Effector CD8-positive, alpha-beta T cell (primary cell): Measurements from ENCODE around the gene SEC23B.
"Not testable (repeated sequence)": the region's sequence is repeated elsewhere in the genome, so short reads cannot be mapped to it uniquely, and the experiment has no call there.

ENCODE experiments used
- DNase-seq: peaks from one replicate; lab custom pipeline; 2025; lab: John Stamatoyannopoulos, UW

Gene SEC23B

DNA sequence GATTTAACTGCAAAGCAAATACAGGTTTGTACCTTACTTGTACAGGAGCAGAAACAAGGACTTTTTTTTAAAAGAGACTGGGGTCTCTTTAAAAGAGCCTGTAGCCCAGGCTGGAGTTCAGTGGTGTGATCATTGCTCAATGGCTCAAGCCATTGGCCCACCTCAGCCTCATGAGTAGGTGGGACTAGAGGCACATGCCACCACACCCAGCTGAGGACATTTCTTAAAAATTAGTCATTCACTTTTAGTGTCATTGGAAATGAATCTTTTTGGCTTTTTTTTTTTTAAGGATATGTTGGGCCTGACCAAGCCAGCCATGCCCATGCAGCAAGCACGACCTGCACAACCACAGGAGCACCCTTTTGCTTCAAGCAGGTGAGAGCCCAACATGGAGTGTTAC, 16.9 kb downstream of the SEC23B start:
- no peak for DNase-seq

DNA sequence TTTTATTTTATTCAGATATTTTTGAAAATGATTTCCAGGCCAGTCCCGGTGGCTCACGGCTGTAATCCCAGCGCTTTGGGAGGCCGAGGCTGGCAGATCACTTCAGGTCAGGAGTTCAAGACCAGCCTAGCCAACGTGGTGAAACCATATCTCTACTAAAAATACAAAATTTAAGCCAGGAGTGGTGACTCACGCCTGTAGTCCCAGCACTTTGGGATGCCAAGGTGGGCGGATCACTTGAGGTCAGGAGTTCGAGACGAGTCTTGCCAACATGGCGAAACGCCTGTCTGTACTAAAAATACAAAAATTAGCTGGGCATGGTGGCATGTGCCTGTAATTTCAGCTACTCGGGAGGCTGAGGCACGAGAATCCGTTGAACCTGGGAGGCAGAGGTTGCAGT, 19.0 kb downstream of the SEC23B start:
- not testable (repeated sequence) for DNase-seq

DNA sequence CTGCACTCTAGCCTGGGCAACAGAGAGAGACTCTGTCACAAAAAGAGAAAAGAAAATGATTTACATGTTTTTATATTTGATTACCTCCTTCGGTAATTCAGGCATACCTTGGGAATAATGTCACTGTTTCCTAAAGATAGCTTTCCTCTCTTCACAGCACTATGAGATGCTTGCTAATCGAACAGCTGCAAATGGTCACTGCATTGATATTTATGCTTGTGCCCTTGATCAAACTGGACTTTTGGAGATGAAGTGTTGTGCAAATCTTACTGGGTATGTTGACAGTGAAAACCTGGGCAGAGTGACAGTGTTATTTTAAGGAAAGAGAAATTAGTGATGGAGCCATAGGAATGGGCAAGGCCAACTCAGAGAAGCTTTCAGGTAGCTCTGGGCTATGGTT, 19.6 kb downstream of the SEC23B start:
- no peak for DNase-seq

DNA sequence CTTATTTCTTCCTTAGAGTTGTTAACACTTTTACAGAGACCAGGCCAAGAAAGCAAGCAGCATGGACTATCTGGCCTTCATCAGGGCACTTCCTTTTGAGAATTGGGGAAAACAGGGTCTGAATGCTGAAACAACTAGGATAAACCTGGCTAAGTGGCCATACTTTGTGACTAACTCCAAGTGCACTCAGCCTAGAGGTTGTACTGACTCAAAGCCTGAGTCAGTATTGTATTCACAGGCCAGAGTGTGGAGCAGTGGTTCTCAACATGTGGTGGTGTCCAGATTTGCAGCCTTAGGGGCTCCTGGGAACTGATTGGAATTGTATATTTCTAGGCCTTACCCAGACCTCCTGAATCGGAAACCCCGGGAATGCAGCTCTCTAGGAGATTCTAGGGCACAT, 20.1 kb downstream of the SEC23B start:
- DNase-seq = no peak

DNA sequence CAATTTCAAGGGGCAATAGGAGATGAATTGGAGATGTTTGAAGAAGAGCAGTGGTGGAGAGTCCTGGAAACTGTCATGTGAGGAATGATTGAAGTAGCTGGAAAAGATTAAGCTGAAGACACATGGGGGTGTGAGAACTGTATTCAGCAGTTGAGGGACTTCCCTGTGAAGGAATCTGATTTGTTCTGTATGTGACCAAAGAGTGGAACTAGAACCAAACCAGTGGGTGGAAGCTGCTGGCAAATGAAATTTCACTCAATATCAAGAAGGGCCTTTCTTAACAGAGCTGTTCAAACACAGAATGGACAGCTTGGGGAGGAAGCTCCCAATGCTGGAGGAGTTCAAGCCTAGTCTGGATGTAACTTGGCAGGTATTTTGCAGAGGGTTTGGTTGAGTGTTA, 21.3 kb downstream of the SEC23B start:
- DNase-seq = no peak

DNA sequence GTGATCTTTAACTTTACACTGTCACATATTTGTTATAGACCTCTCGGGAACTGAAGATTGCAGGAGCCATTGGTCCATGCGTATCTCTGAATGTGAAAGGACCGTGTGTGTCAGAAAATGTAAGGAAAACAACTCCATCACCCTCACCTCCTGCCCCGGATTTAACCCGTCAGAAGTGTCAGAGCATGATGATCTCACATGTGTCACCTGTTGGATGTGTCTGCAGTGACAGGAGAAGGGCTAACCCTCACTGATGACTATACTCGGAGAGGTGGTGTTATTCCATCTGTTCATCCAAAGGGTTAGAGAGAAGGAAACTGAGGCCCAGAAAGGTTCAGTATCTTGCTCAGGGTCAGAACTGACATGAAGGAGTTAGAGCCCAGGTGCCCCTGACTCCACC, 24.9 kb downstream of the SEC23B start:
- no peak for DNase-seq

DNA sequence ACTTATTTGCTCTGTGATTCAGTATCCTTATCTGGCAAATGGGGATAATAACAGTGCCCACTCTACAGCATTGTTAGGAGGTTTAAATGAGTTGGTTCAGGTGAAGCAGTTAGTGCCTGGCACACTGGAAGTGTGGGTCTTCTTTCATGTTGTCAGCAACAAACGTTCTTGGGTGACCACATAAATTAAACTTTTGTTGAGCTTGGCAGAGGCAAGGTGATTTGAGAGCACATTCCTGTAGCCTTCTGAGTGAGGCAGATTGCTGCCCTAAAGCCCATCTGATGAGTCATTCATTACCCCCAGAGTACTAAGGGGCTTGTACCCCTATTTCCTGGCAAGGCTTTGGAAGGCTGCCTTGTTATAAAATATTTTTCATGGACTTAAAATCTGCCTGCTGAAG, 25.8 kb downstream of the SEC23B start:
- DNase-seq = no peak

DNA sequence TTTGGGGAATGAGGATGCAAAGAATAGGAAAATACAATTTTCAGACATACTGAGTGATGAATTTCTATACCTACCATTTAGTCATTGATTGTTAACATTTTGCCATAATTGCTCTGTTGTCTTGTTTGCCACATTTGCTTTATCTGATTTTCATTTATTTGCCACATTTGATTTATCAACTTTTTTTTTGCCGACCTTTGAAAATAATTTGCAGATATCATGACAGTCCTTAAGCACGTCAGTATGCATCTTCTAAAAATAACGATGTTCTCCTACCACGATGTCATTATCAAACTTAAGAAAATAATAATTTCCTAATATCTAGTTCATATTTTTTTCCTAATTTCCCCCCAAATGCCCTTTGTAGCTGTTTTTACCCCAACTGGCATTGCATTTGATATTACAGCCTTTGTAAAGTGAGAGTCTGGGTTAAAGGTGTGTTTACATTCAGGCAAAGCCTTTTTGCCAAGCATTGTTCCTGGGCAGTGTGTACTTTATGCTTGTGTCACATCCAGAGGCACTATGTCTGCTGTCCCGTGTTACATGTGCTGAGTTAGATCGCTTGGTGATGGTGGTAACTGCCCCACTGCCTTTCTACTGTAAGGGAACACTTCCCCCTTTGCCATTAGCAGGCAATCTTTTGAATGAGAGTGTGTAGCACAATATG, 26.4 kb downstream of the SEC23B start:
- no peak for DNase-seq

DNA sequence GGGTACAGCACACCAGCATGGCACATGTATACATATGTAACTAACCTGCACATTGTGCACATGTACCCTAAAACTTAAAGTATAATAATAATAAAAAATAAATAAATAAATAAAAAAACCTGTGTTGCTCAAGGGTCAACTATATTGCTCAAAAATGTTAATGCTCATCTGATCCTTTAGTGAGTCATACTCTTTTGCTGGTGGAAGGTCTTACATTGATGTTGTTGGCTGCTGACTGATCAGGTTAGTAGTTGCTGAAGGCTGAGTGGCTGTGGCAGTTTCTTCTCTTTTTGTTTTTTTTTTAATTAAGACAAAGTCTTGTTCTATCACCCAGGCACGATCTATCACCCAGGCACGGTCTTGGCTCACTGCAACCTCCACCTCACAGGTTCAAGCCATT, 29.9 kb downstream of the SEC23B start:
- DNase-seq = no peak

DNA sequence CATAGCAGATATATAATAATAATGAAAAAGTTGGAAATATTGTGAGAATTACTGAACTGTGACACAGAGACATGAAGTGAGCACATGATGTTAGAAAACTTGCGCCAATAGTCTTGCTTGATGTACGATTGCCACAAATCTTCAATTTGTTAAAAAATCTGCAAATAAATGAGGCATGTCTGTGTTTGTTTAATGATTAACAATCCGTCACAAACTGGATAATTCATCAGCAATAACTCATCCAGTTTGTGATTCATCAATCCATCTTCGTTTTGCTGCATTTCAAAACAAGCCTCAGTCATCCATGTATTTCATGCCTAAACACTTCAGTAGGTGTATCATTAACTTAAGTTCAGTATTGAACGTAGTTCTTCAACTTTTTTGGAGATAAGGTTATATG, 34.0 kb downstream of the SEC23B start:
- no peak for DNase-seq

DNA sequence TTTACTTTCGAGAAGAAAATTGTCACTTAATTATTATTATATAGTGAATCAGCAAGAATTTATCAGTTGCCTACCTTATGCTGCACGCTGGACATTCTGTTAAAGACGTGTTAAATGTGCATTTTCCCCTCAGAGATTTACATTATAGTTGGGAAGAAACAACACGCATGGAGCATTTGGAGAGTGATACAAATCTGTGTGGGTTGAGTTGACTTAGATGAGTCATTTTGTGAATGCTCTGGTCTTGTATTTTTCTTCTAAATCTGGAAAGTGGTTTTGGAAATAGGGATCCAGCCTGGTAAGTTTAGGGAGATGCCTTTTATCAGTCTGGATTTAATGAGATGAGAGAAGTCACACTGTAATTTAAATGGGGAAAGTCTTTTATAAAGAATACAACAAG, 35.5 kb downstream of the SEC23B start:
- DNase-seq = no peak

DNA sequence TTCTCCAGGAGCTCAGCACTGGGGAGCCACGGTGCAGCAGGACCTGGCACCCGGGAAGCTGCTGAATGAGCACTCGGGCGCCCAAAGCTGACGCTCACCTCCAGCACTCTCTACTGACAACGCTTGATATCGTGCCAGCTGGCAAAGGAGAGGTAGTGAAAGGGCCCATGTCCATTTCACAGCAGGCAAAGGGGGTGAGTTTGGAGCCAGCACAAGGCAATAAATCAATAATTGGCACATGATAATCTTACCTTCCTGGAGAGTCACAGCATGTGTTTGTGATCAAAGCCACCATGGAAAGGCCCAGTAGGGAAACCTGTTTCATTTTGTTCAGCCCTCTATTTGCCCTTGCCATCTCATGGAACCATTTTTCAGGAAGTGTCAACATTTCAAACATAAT, 36.2 kb downstream of the SEC23B start:
- DNase-seq = no peak

DNA sequence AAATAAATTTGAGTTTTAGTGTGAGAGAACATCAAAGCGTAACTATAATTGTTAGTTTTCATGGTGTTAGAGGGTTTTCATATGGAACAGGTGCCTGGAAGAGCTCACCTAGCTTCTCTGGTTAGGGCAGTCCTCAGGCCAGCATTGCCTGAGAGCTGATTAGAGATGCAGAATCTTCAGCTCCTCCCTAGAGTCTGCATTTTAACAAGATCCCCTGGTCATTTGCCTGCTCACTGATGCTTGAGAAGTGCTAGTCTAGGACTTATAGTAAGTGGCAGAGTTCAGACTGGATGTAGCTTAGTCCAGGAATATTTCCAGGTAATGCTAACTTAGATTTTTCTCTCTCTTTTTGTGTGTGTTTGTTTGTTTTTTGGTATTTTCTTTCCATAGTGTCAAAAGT, 37.8 kb downstream of the SEC23B start:
- no peak for DNase-seq

DNA sequence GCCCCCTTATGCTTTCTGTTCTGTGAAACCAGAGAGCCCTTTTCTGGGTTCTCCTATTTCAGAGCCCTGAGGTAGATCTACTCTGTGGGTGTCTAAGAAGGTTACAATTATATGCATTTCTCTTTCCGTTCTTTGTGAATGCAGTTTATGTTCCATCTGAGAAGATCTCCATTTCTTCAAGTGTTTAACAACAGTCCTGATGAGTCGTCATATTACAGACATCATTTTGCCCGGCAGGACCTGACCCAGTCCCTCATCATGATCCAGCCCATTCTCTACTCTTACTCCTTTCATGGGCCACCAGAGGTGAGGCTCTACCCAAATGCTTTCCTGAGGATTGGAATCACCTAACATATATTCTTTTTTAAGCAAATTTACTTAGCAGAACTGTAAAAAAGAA, 40.7 kb downstream of the SEC23B start:
- DNase-seq = no peak

DNA sequence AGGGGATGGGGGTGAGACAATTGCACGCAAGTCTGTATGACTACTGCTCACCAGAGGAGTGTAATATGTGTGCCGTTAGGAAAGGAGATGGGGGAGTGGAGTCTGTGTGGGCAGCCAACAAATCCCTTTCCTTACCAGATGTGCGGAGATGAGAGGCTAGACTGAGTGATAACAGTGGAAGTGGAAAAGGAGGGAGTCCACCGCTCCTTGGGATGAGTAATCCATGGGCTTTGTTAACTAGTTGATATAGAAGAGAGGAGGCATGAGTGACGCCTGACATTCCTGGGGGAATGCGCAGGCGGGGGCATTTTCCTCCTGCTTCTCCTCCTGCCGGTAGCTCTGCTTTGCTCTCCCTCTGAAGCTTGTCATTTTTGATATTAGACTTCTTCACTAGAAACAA, 46.0 kb downstream of the SEC23B start:
- no peak for DNase-seq

DNA sequence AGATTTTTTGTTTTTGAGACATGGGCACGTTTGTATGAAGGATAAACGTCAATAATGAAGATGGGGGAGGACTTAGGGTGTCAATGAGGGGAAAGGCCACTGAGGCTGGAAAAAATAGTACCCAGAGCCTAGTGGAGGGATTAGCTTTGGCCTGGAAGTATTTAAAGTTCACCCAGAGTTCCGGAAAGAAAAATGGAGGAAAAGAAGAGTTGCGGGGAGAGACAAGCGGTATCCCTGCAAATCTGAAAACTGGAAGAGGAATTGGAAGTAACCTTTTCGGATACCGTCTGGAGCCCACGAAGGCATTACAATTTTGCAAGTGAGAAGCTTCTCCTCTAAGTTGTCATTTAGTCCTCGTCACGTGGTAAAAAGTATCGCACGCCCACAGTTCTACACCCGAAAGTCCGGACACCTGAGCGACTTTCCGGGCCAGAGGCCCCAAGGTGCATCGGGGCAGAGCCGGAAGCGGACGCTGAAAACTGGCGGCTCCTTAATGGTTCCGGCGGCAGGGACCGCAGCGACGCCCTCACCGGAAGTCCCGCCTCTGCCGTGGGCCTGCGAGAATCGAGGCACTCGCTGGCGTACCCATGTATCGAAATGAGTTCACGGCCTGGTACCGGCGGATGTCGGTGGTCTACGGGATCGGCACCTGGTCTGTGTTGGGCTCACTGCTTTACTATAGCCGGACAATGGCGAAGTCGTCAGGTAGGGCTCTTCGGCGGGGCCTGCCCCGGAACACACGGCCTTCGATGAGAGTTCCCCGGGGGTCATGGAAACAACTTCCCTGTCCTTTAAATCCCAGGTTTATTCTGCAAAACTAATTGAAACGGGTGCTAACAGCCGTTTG, 59.4 kb downstream of the SEC23B start, which contains the start of gene SMIM26:
Gene SMIM26, plus strand, starts transcription at position 541 of the 847 bp plus-strand sequence. Its CDS starts 47 bp downstream, at position 588.
- DNase-seq = peak; percentile 79

DNA sequence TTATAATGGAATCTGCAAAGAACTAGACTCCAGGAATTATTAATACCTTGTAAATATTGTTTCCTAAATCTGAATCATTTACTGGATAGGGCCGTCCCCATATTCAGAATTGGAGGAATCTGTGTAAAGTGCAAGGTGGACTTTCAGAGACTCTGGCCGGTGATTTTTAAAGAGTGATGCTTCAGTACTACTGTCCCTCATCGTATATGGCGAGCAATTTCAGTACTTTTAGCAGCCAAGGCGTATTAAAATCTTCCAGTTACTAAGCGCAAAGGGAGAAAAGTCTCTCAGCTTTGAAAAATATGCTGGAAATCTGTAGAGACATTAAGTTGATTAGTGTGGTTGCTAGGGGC, 60.0 kb downstream of the SEC23B start:
- DNase-seq = no peak

DNA sequence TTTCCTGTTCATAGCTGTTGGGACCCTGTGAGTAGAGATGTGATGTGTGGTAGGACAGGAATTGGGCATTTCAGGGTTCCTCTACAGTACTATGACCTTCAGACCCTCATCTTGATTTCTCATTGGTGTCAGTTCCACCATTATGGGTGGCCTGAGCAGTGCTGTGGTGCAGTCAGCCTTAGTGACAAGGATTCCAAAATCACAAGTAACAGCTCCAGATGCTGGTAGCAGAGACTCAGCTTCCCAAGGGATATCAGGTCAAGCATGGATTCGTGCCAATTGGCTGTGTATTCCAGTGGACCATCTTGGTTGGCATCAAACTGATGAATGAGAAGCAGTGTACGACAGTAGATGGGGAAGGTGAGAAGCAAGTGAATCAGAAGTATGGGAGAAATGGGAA, 63.3 kb downstream of the SEC23B start:
- DNase-seq = no peak

DNA sequence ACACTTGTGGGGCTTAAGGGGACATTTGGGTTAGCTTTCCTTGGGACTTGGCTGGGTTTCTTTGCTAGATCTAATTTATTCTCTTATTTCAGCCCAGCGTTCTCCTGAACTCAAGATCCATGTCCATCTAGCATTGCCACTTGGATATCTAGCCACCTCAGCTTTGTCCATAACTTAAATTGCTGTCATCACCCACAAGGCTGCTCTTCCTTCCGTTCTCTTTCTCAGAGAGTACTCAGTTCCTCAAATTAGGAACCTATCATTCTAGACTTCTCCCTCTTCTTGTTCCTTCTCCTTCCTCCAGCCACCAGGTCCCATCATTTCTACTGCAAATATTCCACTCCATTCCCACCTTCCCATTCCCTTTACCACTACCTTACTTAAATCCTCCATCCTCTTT, 63.8 kb downstream of the SEC23B start:
- DNase-seq = no peak

DNA sequence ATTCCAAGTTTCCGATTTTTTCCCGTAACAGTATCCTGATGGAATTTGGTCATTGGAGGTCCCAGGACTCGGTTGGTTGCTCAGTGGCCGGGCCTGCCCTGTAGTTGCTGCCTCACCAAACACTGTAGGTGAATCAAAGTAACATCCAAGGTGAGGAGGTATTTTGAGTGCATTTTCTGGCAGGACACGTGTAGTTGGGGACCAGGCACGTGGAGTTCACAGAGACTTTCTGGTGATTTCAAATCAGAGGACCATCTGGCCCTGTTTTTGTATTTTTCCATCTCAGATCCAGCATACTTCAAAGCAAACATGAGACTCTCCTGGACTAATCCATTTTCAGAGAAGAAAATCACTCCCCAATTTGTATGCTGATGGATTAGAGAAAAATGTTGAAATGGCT, 70.2 kb downstream of the SEC23B start:
- no peak for DNase-seq

DNA sequence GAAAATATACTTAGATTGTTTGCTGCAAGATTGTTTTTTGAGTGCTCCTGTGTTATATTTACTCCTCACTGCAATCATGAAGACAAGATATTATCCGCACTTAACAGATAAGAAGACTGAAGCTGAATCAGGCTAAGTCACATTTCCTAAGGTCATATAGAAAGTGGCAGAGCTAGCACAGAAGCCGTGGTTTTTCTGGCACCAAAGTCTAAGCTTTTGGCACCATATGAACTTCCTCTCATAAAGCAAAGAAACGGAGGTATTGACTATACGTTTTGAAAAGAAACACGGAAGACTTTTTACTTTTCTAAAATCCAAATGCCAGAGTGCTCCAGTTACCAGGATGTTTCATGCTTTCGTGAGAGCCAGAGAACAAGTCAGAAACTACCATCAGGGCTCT, 70.8 kb downstream of the SEC23B start:
- no peak for DNase-seq

DNA sequence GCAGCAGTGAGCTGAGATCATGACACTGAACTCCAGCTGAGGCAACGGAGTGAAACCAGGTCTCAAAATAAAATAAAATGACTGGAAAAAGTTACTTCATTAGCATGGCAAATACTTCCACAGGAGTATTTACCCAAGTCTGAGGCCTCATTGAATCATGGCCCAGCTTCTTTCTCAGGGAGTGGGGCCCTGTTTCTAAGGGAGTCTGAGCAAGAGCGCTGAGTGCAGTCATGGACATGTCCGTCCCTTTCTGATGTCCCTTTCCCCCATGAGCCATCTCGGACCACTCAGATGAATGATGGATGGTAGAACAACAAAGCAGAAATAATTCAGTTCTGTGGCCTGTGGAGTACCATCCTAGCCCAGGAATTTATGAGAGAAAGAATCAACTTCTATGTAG, 72.3 kb downstream of the SEC23B start:
- no peak for DNase-seq

DNA sequence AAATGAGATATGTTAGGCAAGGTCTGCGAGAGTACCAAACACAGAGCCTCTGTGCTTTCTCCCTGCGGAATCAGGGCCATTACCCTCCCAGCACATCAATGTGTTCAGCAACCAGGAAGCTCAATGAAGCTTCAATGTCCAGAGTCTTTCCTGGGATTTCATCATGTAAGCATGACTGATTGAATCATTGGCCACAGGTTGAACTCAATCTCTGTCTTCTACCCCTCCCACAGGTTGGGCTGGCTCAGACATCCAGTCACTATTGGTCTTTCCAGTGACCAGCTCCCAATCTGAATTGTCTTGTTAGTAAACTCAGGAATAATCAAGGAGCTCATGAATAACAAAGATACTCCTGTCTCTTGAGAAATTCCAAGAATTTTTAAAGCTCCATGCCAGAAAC, 77.4 kb downstream of the SEC23B start:
- no peak for DNase-seq
